ENCODE measurements around the gene NCBP1. TPM values are rescaled to one million over a fixed set of nuclear protein-coding genes. Genes with fewer than 3 reads are reported as not detected.
A peak's percentile ranks its signal among the peaks of the same experiment; 100 is the strongest.

Gene NCBP1
- total and polyA plus RNA-seq, 8 donors = 5.5 to 90.4 (median 18.5) TPM

GRCh38 chr9:97695390-97695789, 61.8 kb downstream of the NCBP1 start:
- no peaks in the 10 kb centered on the region for H3K9me3 ChIP-seq
- H3K4me1 ChIP-seq = peaks cover 14 to 47% (median 36%) of the 10 kb centered on the region in 4 donors
- peak overlapping the region; percentile 74 to 94 (median 80) for H3K4me3 ChIP-seq
- intact Hi-C loops (cut with DNase I; ENCODE audit: low total_unique reads) = no loop called here
- WGBS, 5 donors = 58 to 74% (median 67%) methylated on average over 3 of the region's 3 CpGs
- peaks cover 12 to 30% (median 29%) of the 10 kb centered on the region in 4 donors for H3K36me3 ChIP-seq
- no peak overlapping the region for H3K27ac ChIP-seq
- DNase-seq = no peak
- TF ChIP-seq POLR2AphosphoS5 (IDR thresholded peaks at IDR 0.05) = no peak
- no peak for TF ChIP-seq POLR2A (IDR thresholded peaks at IDR 0.05)
- no peak for TF ChIP-seq CTCF (IDR thresholded peaks at IDR 0.05)
- TF ChIP-seq EP300 (IDR thresholded peaks at IDR 0.05) = no peak
- no peaks in the 10 kb centered on the region for H3K27me3 ChIP-seq

DNA sequence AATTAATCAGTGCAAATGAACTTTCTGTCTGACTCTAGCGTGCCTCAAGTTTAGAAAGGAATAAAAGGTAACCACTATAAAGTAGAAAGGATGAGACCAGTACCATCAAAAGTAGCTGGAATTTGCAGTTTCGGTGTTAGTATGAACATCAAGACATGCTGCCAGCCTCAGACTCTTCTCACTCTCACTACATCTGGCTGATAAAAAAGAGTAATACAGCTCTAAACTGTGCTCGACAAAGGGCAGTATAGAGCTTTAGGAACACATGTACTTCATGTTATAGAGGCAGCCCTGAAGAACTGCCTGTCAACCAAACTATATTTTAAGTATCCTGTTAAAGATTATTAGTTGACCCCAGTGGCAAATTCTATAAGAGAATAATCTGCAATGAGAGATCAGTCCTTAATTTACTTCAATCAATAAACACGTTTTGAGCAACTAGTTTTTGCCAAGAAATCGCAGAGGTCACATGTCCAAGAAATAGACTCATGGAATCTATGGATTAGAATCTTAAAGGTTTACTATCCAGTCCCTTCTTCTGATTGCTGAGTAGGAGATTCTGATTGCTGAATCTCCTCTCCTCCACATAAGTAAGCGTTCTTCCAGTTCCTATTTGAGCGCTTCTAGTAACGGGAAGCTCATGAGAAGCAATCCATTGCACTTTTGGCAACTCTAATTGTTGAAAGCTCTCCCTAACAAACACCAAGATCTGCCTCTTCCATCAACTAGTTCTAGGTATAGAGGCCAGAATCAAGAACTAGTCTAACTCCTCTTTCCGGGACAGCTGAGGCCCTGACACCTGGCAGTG, 62.6 kb downstream of the NCBP1 start:
- peak overlapping the region; percentile 91 to 97 (median 95) for H3K27ac ChIP-seq
- H3K27me3 ChIP-seq = no peaks in the 10 kb centered on the region
- no peaks in the 10 kb centered on the region for H3K9me3 ChIP-seq
- no peak for DNase-seq
- H3K4me1 ChIP-seq = peaks cover 14 to 45% (median 36%) of the 10 kb centered on the region in 4 donors
- TF ChIP-seq CTCF (IDR thresholded peaks at IDR 0.05) = no peak
- no peak for TF ChIP-seq EP300 (IDR thresholded peaks at IDR 0.05)
- TF ChIP-seq POLR2AphosphoS5 (IDR thresholded peaks at IDR 0.05) = no peak
- no peak for TF ChIP-seq POLR2A (IDR thresholded peaks at IDR 0.05)
- WGBS, 5 donors = 10 to 16% (median 11%) methylated on average over 9 of the region's 9 CpGs
- peaks cover 9 to 22% (median 21%) of the 10 kb centered on the region in 4 donors for H3K36me3 ChIP-seq
- intact Hi-C loops (cut with DNase I; ENCODE audit: low total_unique reads) = no loop called here
- peak overlapping the region; percentile 74 to 94 (median 80) for H3K4me3 ChIP-seq

DNA sequence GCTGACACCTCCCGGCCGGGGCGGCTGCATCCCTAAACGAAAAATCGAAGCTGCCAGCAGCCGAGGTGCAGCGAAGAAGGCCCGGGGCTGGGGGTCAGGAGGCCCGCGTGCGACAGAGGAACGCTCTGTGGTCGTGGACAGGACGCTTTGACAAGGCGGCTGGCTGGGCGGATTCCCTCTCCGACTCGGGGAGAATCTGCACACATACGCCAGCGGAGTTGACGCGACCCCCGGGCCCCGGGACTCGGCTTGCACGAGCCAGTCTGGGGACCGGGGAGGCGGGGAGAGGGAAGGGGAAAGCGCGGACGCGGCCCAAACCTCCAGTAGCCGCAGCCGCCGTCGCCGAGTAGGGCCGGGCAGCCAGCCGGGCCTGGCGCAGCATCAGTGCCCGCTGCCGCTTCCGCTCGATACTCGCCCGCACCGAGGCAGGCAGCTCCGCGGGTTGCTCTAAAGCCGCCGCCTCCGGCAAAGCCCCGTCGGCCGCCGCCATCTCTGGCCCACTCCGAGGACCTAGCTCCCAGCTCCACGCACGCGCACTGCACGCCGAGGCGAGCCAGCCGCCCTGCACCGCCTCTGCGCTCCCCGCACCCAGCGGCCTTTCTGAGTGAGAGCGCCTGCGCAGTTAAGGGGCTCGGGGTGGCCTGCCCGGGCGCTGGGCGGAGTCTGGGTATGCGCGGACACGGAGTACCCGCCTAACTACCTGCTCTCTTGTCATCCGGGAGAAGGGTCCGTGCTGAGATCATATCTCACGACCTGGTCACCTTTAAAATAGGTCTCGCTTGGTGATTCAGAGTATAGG, 63.4 kb downstream of the NCBP1 start, which contains the start of gene XPA:
Gene XPA, minus strand, starts transcription at position 538 of the 799 bp plus-strand sequence. Its CDS starts 48 bp downstream, at position 490.
- H3K9me3 ChIP-seq = no peaks in the 10 kb centered on the region
- H3K27me3 ChIP-seq = no peaks in the 10 kb centered on the region
- H3K27ac ChIP-seq = peak within 1 kb of the TSS; percentile 91 to 97 (median 95)
- peak; percentile 98 to 99 for DNase-seq
- peaks cover 6 to 14% (median 13%) of the 10 kb centered on the region in 4 donors for H3K36me3 ChIP-seq
- H3K4me1 ChIP-seq = peaks cover 14 to 45% (median 36%) of the 10 kb centered on the region in 4 donors
- H3K4me3 ChIP-seq = peak within 1 kb of the TSS; percentile 74 to 94 (median 80)
- TF ChIP-seq CTCF (IDR thresholded peaks at IDR 0.05) = peak in 1 of 7 experiments; percentile 9
- TF ChIP-seq POLR2A (IDR thresholded peaks at IDR 0.05) = peak in 2 of 4 donors; percentile 52 to 67
- peak; percentile 82 to 97 (median 92) for TF ChIP-seq POLR2AphosphoS5 (IDR thresholded peaks at IDR 0.05)
- no peak for TF ChIP-seq EP300 (IDR thresholded peaks at IDR 0.05)
- intact Hi-C loops (cut with DNase I; ENCODE audit: low total_unique reads) = no loop called here
- 0% methylated on average over 59 to 82 of the region's 82 CpGs for WGBS, 5 donors

DNA sequence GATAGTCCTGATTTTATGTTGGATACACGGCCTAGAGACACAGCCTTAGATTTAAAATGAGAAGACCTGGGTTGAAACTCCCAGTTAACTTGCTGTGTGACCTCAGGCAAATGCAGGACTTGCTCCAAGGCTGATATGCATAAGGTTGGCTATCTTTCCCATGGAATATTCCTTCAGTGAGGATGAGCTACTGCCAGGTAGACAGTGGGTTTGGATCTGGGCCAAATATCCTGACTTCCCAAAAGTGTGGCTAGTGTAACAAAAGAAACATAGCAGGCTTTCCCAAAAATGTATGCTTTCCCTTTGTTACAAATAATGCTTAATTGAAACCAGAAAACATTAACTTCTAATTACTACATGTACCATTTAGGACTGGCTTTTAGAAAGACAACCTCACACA, 64.2 kb downstream of the NCBP1 start:
- Histone ChIP-seq H3K4me3 (peak overlapping the region in 3 of 4 donors; percentile 80 to 94 (median 80)), H3K4me1 (peaks cover 14 to 43% (median 35%) of the 10 kb centered on the region in 4 donors), H3K36me3 (peaks cover 3 to 5% (median 5%) of the 10 kb centered on the region in 4 donors), H3K27ac (peak overlapping the region; percentile 91 to 97 (median 95)), H3K9me3 (no peaks in the 10 kb centered on the region), H3K27me3 (no peaks in the 10 kb centered on the region)
- intact Hi-C loops (cut with DNase I; ENCODE audit: low total_unique reads) = no loop called here
- WGBS, 5 donors = 21 to 47% (median 28%) methylated on average over 1 of the region's 1 CpG
- TF ChIP-seq EP300 (IDR thresholded peaks at IDR 0.05) = no peak
- no peak for TF ChIP-seq CTCF (IDR thresholded peaks at IDR 0.05)
- no peak for TF ChIP-seq POLR2A (IDR thresholded peaks at IDR 0.05)
- no peak for TF ChIP-seq POLR2AphosphoS5 (IDR thresholded peaks at IDR 0.05)
- peak in 1 of 2 donors; percentile 23 for DNase-seq
